H9 (cell line): Measurements from ENCODE around the gene EFHD2. TPM values are rescaled to one million over a fixed set of nuclear protein-coding genes. Genes with fewer than 3 reads are reported as not detected.

Experiments used
- DNase-seq: peaks from one replicate; pipeline ENCODE4 v3.0.0-alpha.2; 2017
- H2AFZ ChIP-seq: one replicate; pipeline ENCODE4 v1.6.1; 2013; ENCODE audit warnings: mild to moderate bottlenecking, low read length, control low read depth, moderate library complexity
- H2AK5ac ChIP-seq: 2 replicates; pipeline ENCODE4 v1.6.1; 2013; ENCODE audit warnings: low read length, control low read depth, mixed read lengths; ENCODE audit not compliant: insufficient read length
- H2BK120ac ChIP-seq: one replicate; pipeline ENCODE4 v1.6.1; 2013; ENCODE audit warnings: low read depth, mild to moderate bottlenecking, low read length, control low read depth, inconsistent platforms; ENCODE audit not compliant: poor library complexity, severe bottlenecking
- H2BK12ac ChIP-seq: 2 replicates; pipeline ENCODE4 v1.6.1; 2013; ENCODE audit warnings: low read length, control low read depth, mixed read lengths, low read depth; ENCODE audit not compliant: insufficient read length
- H2BK15ac ChIP-seq: 2 replicates; pipeline ENCODE4 v1.6.1; 2013; ENCODE audit warnings: low read depth, low read length, control low read depth
- H2BK20ac ChIP-seq: one replicate; pipeline ENCODE4 v1.6.1; 2013; ENCODE audit warnings: low read depth, mild to moderate bottlenecking, low read length, control low read depth, inconsistent platforms; ENCODE audit not compliant: poor library complexity, severe bottlenecking
- H2BK5ac ChIP-seq: 2 replicates; pipeline ENCODE4 v1.6.1; 2013; ENCODE audit warnings: low read length, control low read depth, mixed read lengths; ENCODE audit not compliant: insufficient read length
- H3K14ac ChIP-seq: 2 replicates; pipeline ENCODE4 v1.6.1; 2013; ENCODE audit warnings: low read length, control low read depth; ENCODE audit not compliant: insufficient read depth
- H3K18ac ChIP-seq: 2 replicates; pipeline ENCODE4 v1.6.1; 2013; ENCODE audit warnings: low read depth, mild to moderate bottlenecking, mixed read lengths, low read length, control low read depth; ENCODE audit not compliant: insufficient read length
- H3K23ac ChIP-seq: 2 replicates; pipeline ENCODE4 v1.6.1; 2013; ENCODE audit warnings: low read length, control low read depth, mixed read lengths, low read depth; ENCODE audit not compliant: insufficient read length
- H3K23me2 ChIP-seq: 2 replicates; pipeline ENCODE4 v1.6.1; 2013; ENCODE audit warnings: low read depth, mild to moderate bottlenecking, mixed read lengths, low read length, control low read depth; ENCODE audit not compliant: insufficient read length, poor library complexity, severe bottlenecking
- H3K27ac ChIP-seq: 2 replicates; pipeline ENCODE4 v1.5.1; 2013; ENCODE audit warnings: low read length, control low read depth, mixed read lengths, low read depth; ENCODE audit not compliant: insufficient read length
- H3K27me3 ChIP-seq: 2 replicates; pipeline ENCODE4 v1.6.1; 2013; ENCODE audit warnings: low read length, control low read depth, inconsistent platforms; ENCODE audit not compliant: insufficient read depth
- H3K4ac ChIP-seq: 2 replicates; pipeline ENCODE4 v1.6.1; 2013; ENCODE audit warnings: low read depth, mild to moderate bottlenecking, control low read depth, inconsistent platforms, low read length, moderate library complexity
- H3K4me1 ChIP-seq: 2 replicates; pipeline ENCODE4 v1.6.1; 2013; ENCODE audit warnings: low read length, control low read depth, inconsistent platforms; ENCODE audit not compliant: insufficient read depth
- H3K4me2 ChIP-seq: 2 replicates; pipeline ENCODE4 v1.6.1; 2013; ENCODE audit warnings: low read length, control low read depth, mixed read lengths; ENCODE audit not compliant: insufficient read length, insufficient read depth
- H3K56ac ChIP-seq: 2 replicates; pipeline ENCODE4 v1.6.1; 2013; ENCODE audit warnings: low read depth, mild to moderate bottlenecking, mixed read lengths, low read length, control low read depth; ENCODE audit not compliant: insufficient read length
- H3K79me1 ChIP-seq: 2 replicates; pipeline ENCODE4 v1.6.1; 2013; ENCODE audit warnings: low read depth, mild to moderate bottlenecking, moderate library complexity, low read length, control low read depth, inconsistent platforms; ENCODE audit not compliant: insufficient read depth, poor library complexity, severe bottlenecking
- H3K79me2 ChIP-seq: 2 replicates; pipeline ENCODE4 v1.6.1; 2013; ENCODE audit warnings: low read length, control low read depth, inconsistent platforms; ENCODE audit not compliant: insufficient read depth
- H3K9ac ChIP-seq: 2 replicates; pipeline ENCODE4 v1.6.1; 2013; ENCODE audit warnings: low read length, control low read depth, mixed read lengths; ENCODE audit not compliant: insufficient read length; ENCODE audit errors: extremely low read depth
- H3K9me3 ChIP-seq: one replicate; pipeline ENCODE4 v1.6.1; 2013; ENCODE audit warnings: low read depth, low read length, inconsistent platforms; ENCODE audit not compliant: control insufficient read depth
- H3T11ph ChIP-seq: one replicate; pipeline ENCODE4 v1.6.1; 2013; ENCODE audit warnings: mild to moderate bottlenecking, low read length, control low read depth, inconsistent platforms
- H4K20me1 ChIP-seq: one replicate; pipeline ENCODE4 v1.6.1; 2013; ENCODE audit not compliant: control insufficient read depth, insufficient read length, insufficient read depth
- H4K5ac ChIP-seq: 2 replicates; pipeline ENCODE4 v1.6.1; 2013; ENCODE audit warnings: low read depth, mild to moderate bottlenecking, mixed read lengths, low read length, control low read depth; ENCODE audit not compliant: insufficient read length
- H4K8ac ChIP-seq: replicated peaks from 2 replicates; pipeline ENCODE4 v1.6.1; 2013; ENCODE audit warnings: low read length, control low read depth, mixed read lengths, low read depth; ENCODE audit not compliant: insufficient read length
- H4K91ac ChIP-seq: 2 replicates; pipeline ENCODE4 v1.6.1; 2013; ENCODE audit warnings: low read depth, mild to moderate bottlenecking, moderate library complexity, mixed read lengths, low read length, control low read depth; ENCODE audit not compliant: insufficient read length
- H3K27ac Mint-ChIP-seq, 3 experiments: 2 replicates in 2 of 3; 3 replicates in 1 of 3; pipeline ENCODE4 v1.8.0; 2020 to 2021; ENCODE audit warnings: mixed read lengths in 3 of 3, mild to moderate bottlenecking in 1 of 3, moderate library complexity in 1 of 3
- H3K27me3 Mint-ChIP-seq: 2 replicates; pipeline ENCODE4 v1.8.0; 2021; ENCODE audit warnings: low read depth, mild to moderate bottlenecking, moderate library complexity, mixed read lengths
- H3K36me3 Mint-ChIP-seq, 3 experiments: 2 replicates in 2 of 3; 3 replicates in 1 of 3; pipeline ENCODE4 v1.8.0; 2020 to 2021; ENCODE audit warnings: low read depth in 3 of 3, mixed read lengths in 3 of 3; ENCODE audit not compliant: insufficient read depth in 1 of 3
- H3K4me1 Mint-ChIP-seq, 2 experiments: 2 replicates each; pipeline ENCODE4 v1.8.0; 2020; ENCODE audit warnings: mixed read lengths in 2 of 2
- H3K4me3 Mint-ChIP-seq, 2 experiments: 2 replicates in 1 of 2; 3 replicates in 1 of 2; pipeline ENCODE4 v1.8.0; 2020 to 2021; ENCODE audit warnings: mild to moderate bottlenecking in 2 of 2, mixed read lengths in 2 of 2, moderate library complexity in 1 of 2
- H3K9me3 Mint-ChIP-seq, 2 experiments: 2 replicates in 1 of 2; 3 replicates in 1 of 2; pipeline ENCODE4 v1.8.0; 2020; ENCODE audit warnings: mild to moderate bottlenecking in 2 of 2, mixed read lengths in 2 of 2, moderate library complexity in 1 of 2
- CTCF ChIP-seq: fragments of 200-600 bp; sonication (generic); conservative IDR thresholded peaks from 3 replicates; pipeline ENCODE4 v1.8.0; 2021; ENCODE audit warnings: antibody characterized with exemption, mild to moderate bottlenecking
- WGBS: extraction: QIAGEN DNeasy Blood & Tissue Kit; methylation state at CpG from one replicate; pipeline ENCODE4 v1.1.7; 2013; ENCODE audit warnings: missing lambda C conversion rate, low lambda C conversion rate, mixed read lengths; ENCODE audit not compliant: insufficient read length; ENCODE audit errors: extremely low coverage; 5-methylcytosine and 5-hydroxymethylcytosine counted together
- total RNA-seq: library from RNA; stranded (reverse); gene quantifications from 2 replicates; pipeline ENCODE4 v1.2.1, GENCODE V29; 2021

The EFHD2 gene
- total RNA-seq, 1 experiment from 2014 or later = 16.5 TPM

GRCh38 chr1:15368888-15369287 is 40.8 kb upstream of the EFHD2 start:
- Histone ChIP-seq H2BK12ac (no peak overlapping the region), H3T11ph (no peak overlapping the region), H4K20me1 (no peaks in the 10 kb centered on the region), H3K79me2 (no peaks in the 10 kb centered on the region), H2BK15ac (no peak overlapping the region), H4K91ac (no peak overlapping the region), H3K9ac (no peak overlapping the region), H3K79me1 (no peaks in the 10 kb centered on the region), H2BK120ac (no peak overlapping the region), H2AK5ac (no peak overlapping the region), H3K4me2 (no peak overlapping the region), H3K23me2 (no peaks in the 10 kb centered on the region), H3K4ac (no peak overlapping the region), H4K5ac (no peak overlapping the region), H3K14ac (no peak overlapping the region), H4K8ac (no peak overlapping the region), H2BK5ac (no peak overlapping the region), H3K27ac (no peak overlapping the region), H3K18ac (no peak overlapping the region), H3K4me1 (no peaks in the 10 kb centered on the region), H3K9me3 (no peaks in the 10 kb centered on the region), H3K56ac (no peak overlapping the region), H3K27me3 (no peaks in the 10 kb centered on the region), H3K23ac (no peak overlapping the region), H2BK20ac (no peak overlapping the region), H2AFZ (no peak overlapping the region)
- no CpG with 5 or more reads among the region's 1 CpG for WGBS
- Mint-ChIP-seq H3K4me1 (peaks cover 9 to 20% of the 10 kb centered on the region in 2 experiments), H3K4me3 (no peak overlapping the region), H3K36me3 (no peaks in the 10 kb centered on the region), H3K9me3 (no peaks in the 10 kb centered on the region), H3K27me3 (peaks cover 8% of the 10 kb centered on the region), H3K27ac (no peak overlapping the region)
- TF ChIP-seq CTCF = no peak
- no peak for DNase-seq
